ENCODE results near the gene MID1IP1. TPM values are rescaled to one million over a fixed set of nuclear protein-coding genes. Genes with fewer than 3 reads are reported as not detected.

The MID1IP1 gene
- total RNA-seq, 1 experiment from 2014 or later = 100 TPM

GRCh38 chrX:38804432-38804681 lies 3.1 kb downstream of the MID1IP1 start:
- Histone ChIP-seq H2AK5ac (ENCODE audit: insufficient read length, low read length) (no peak overlapping the region), H3K27ac (ENCODE audit: insufficient read length, low read depth, low read length) (peak overlapping the region; percentile 21), H3K23ac (ENCODE audit: insufficient read length, low read depth, low read length) (no peak overlapping the region), H3T11ph (ENCODE audit: low read length) (no peak overlapping the region), H2BK120ac (ENCODE audit: low read depth, low read length, poor library complexity, severe bottlenecking) (no peak overlapping the region), H2BK5ac (ENCODE audit: insufficient read length, low read length) (peak overlapping the region; percentile 24), H3K79me2 (ENCODE audit: insufficient read depth, low read length) (peaks cover 11% of the 10 kb centered on the region; the same call in 1 of the 2 replicates), H3K56ac (ENCODE audit: insufficient read length, low read depth, low read length) (no peak overlapping the region), H4K8ac (replicated peaks; ENCODE audit: insufficient read length, low read depth, low read length) (no peak overlapping the region), H3K79me1 (ENCODE audit: insufficient read depth, low read depth, low read length, poor library complexity, severe bottlenecking) (no peaks in the 10 kb centered on the region), H3K4me1 (ENCODE audit: insufficient read depth, low read length) (peaks cover 4% of the 10 kb centered on the region), H3K4me2 (ENCODE audit: insufficient read depth, insufficient read length, low read length) (peak overlapping the region; percentile 50), H4K20me1 (ENCODE audit: control insufficient read depth, insufficient read depth, insufficient read length) (no peaks in the 10 kb centered on the region), H2AFZ (ENCODE audit: low read length) (no peak overlapping the region), H4K5ac (ENCODE audit: insufficient read length, low read depth, low read length) (no peak overlapping the region), H3K9ac (ENCODE audit: extremely low read depth, insufficient read length, low read length) (peak overlapping the region; percentile 97), H3K23me2 (ENCODE audit: insufficient read length, low read depth, low read length, poor library complexity, severe bottlenecking) (peaks cover 9% of the 10 kb centered on the region), H3K18ac (ENCODE audit: insufficient read length, low read depth, low read length) (peak overlapping the region; percentile 73), H3K27me3 (ENCODE audit: insufficient read depth, low read length) (no peaks in the 10 kb centered on the region), H3K9me3 (ENCODE audit: control insufficient read depth, low read depth, low read length) (no peaks in the 10 kb centered on the region), H3K14ac (ENCODE audit: insufficient read depth, low read length) (peak overlapping the region; percentile 88), H2BK20ac (ENCODE audit: low read depth, low read length, poor library complexity, severe bottlenecking) (no peak overlapping the region), H3K4ac (ENCODE audit: low read depth, low read length) (no peak overlapping the region), H2BK12ac (ENCODE audit: insufficient read length, low read depth, low read length) (no peak overlapping the region), H4K91ac (ENCODE audit: insufficient read length, low read depth, low read length) (no peak overlapping the region), H2BK15ac (ENCODE audit: low read depth, low read length) (no peak overlapping the region)
- Mint-ChIP-seq H3K27me3 (ENCODE audit: low read depth) (no peaks in the 10 kb centered on the region), H3K9me3 (peaks cover 55 to 65% of the 10 kb centered on the region in 2 experiments), H3K36me3 (ENCODE audit: insufficient read depth in 1 of 3, low read depth in 3 of 3) (peaks cover 34 to 40% (median 38%) of the 10 kb centered on the region in 3 experiments), H3K4me1 (peaks cover 16 to 17% of the 10 kb centered on the region in 2 experiments), H3K4me3 (peak overlapping the region; percentile 92 to 93), H3K27ac (peak overlapping the region; percentile 96 to 98 (median 97))
- TF ChIP-seq CTCF (conservative IDR thresholded peaks at IDR 0.05) = no peak
- no peak for DNase-seq
- no CpG with 5 or more reads among the region's 19 CpGs for WGBS (ENCODE audit: extremely low coverage, insufficient read length, low lambda C conversion rate)
